ENCODE measurements around the gene ITIH5. TPM values are rescaled to one million over a fixed set of nuclear protein-coding genes. Genes with fewer than 3 reads are reported as not detected.

Gene ITIH5
- polyA plus RNA-seq, 1 experiment: 10.3 TPM

DNA sequence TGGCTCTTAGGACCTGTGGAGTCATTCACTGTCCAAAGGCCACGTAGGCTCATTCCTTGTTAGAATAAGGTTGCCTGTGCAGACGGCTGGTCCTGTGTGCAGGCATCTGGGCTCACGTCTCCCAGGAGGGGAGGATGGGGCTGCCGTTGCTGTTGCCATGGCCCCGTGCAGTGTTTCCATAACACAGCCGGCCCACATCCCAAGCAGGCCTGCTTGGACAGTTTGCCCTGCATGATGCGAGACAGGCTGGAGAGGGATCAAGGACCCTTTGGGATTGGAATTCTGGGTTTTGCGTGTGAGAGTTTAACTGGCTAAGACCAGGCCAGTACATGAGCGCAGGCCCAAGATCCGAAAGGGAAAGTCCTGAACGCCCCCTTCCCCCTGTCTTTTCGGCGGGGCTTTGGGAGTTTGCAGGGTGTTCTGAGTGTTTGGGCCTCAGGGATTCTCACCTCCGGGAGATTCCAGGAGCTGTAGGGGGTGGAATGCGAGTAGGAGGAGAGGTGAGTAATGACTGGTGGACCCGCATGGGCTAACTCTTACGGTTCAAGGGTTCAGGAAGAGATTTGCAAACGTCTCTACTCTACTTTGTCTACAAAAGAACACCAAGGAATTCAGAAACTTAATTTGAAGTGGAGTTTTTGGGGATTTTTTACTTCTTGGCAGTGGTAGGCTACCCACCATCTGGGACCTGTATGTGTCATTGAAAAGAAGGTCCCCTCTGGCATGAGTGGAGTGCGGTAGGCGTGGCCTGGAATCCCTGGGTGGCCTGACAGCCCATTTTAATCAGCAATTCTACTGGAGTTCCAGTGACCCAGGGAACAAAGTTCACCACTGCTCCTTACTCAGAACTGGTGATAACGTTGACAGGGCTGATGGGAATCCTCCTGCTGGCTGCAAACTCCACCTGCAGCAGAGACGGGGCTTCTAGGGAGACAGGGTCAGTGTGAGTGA is 125.4 kb downstream of the ITIH5 start:
- CTCF ChIA-PET: interaction anchor here (1.3 kb wide), 1 partner anchor 145 kb away, joined by 5 read pairs; no protein-coding TSS in a partner anchor
- POLR2A ChIA-PET: no interaction called here
- H3K36me3 ChIP-seq (ENCODE audit: control insufficient read depth, insufficient read depth, low read length): no peaks in the 10 kb centered on the region
- DNase-seq (ENCODE audit: low read depth): no peak
- H3K4me3 ChIP-seq (ENCODE audit: low read depth, low read length): no peak overlapping the region
- TF ChIP-seq, protein P1, sequence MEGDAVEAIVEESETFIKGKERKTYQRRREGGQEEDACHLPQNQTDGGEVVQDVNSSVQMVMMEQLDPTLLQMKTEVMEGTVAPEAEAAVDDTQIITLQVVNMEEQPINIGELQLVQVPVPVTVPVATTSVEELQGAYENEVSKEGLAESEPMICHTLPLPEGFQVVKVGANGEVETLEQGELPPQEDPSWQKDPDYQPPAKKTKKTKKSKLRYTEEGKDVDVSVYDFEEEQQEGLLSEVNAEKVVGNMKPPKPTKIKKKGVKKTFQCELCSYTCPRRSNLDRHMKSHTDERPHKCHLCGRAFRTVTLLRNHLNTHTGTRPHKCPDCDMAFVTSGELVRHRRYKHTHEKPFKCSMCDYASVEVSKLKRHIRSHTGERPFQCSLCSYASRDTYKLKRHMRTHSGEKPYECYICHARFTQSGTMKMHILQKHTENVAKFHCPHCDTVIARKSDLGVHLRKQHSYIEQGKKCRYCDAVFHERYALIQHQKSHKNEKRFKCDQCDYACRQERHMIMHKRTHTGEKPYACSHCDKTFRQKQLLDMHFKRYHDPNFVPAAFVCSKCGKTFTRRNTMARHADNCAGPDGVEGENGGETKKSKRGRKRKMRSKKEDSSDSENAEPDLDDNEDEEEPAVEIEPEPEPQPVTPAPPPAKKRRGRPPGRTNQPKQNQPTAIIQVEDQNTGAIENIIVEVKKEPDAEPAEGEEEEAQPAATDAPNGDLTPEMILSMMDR (IDR thresholded peaks at IDR 0.05; ENCODE audit: insufficient read depth, low read depth, low read length): no peak
- H3K27me3 ChIP-seq (ENCODE audit: control insufficient read depth, insufficient read depth, low read length): no peaks in the 10 kb centered on the region

DNA sequence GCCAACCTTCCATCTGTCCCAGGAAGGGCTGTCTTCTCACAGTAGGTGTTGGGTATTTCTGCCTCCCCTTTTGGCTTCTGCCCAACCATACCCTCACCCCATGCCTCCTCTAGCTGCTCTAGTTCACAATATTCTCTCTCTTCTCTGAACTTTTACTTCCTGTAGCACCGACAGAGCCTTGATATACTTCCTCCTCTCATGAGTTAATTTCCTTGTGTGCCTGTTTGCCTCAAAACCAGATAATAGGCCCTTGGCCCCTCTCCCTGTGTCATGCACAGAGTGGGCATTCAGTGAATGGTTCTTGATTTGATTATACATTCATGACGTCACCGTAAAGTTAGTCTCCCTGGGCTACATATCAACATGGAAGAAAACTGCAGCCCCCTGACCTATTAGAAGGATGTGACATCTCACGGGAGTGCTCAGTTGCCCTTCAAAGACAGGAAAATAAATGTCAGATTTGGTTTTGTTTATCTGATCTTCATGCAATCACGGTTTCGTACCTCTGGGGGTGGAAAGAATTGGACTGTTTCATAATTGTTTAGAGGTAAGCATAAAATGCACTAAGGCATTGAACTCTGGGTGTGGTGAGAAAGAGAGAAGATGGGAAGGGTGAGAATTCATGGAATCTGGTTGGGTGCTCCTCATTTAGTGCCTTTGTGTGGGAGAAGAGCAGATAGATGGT is 127.7 kb downstream of the ITIH5 start:
- Histone ChIP-seq H3K27me3 (ENCODE audit: control insufficient read depth, insufficient read depth, low read length) (no peaks in the 10 kb centered on the region), H3K4me3 (ENCODE audit: low read depth, low read length) (no peak overlapping the region), H3K36me3 (ENCODE audit: control insufficient read depth, insufficient read depth, low read length) (no peaks in the 10 kb centered on the region)
- TF ChIP-seq, protein P1 (IDR thresholded peaks at IDR 0.05; ENCODE audit: insufficient read depth, low read depth, low read length): no peak
- POLR2A ChIA-PET: no interaction called here
- CTCF ChIA-PET: no interaction called here
- DNase-seq (ENCODE audit: low read depth): no peak

DNA sequence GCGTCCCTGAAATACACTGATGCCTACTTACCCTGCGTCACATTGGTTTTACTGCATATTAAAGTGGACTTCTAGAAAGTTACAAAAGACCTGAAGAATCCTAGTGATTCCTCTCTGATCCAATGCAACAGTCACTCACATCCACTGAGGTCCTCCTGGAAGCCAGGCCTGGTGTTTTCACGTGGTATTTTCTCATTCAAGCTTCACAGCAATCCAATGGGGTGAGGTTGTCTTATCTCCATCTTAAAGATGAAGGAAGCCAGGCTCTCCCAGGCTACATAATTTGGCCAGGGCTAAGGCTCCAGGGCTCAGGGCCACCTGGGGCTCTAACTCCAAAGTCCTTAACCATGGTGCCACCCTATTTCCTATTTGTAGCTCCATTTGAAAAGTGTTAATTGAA is 129.6 kb downstream of the ITIH5 start:
- no peaks in the 10 kb centered on the region for H3K36me3 ChIP-seq (ENCODE audit: control insufficient read depth, insufficient read depth, low read length)
- POLR2A ChIA-PET: no interaction called here
- H3K4me3 ChIP-seq (ENCODE audit: low read depth, low read length): no peak overlapping the region
- no peak for DNase-seq (ENCODE audit: low read depth)
- CTCF ChIA-PET: interaction anchor here (1.1 to 1.7 kb wide), 4 partner anchors 10 to 150 kb away, joined by 3 to 10 read pairs (median 4); no protein-coding TSS in a partner anchor
- TF ChIP-seq, protein P1 (IDR thresholded peaks at IDR 0.05; ENCODE audit: insufficient read depth, low read depth, low read length): no peak
- no peaks in the 10 kb centered on the region for H3K27me3 ChIP-seq (ENCODE audit: control insufficient read depth, insufficient read depth, low read length)

DNA sequence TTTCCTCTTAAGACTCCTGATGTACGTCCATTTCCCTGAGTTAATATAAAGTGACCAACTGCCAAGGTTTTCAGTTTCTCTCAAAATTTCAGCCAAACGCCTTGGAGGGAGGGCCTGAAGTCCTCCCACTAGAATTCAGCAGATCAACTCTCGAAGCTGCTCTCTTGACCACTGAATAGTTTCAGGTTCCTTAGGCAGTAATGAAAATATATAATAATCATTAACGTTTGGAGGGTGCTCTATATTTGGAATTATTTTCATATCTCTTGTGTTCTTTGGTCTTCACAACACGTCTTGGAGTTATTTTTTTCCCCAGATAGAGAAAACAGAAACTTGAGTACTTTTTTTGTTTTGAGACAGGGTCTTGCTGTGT is 132.3 kb downstream of the ITIH5 start:
- ChIA-PET POLR2A (no interaction called here), CTCF (interaction anchor here (1.0 to 10.1 kb wide), 3 partner anchors 9 to 152 kb away, joined by 4 to 164 read pairs (median 5); no protein-coding TSS in a partner anchor)

More for the DNA sequence above, 132.3 kb downstream of the ITIH5 start:
- no peak for DNase-seq (ENCODE audit: low read depth)
- TF ChIP-seq, protein P1 (IDR thresholded peaks at IDR 0.05; ENCODE audit: insufficient read depth, low read depth, low read length): no peak
- H3K36me3 ChIP-seq (ENCODE audit: control insufficient read depth, insufficient read depth, low read length): no peaks in the 10 kb centered on the region
- no peak overlapping the region for H3K4me3 ChIP-seq (ENCODE audit: low read depth, low read length)
- H3K27me3 ChIP-seq (ENCODE audit: control insufficient read depth, insufficient read depth, low read length): no peaks in the 10 kb centered on the region

All from BJ (cell line).